Rectal smooth muscle tissue (tissue), 1 donor: ENCODE results near the gene LILRA1.
"Not testable (repeated sequence)": the region's sequence is repeated elsewhere in the genome, so short reads cannot be mapped to it uniquely, and the experiment has no call there.

Source experiments
- H3K27ac ChIP-seq: one replicate; pipeline ENCODE4 v1.7.0; 2013; ENCODE audit warnings: low read depth, low read length, inconsistent platforms
- H3K27me3 ChIP-seq: one replicate; pipeline ENCODE4 v1.7.0; 2013; ENCODE audit warnings: low read length; ENCODE audit not compliant: control insufficient read depth, insufficient read depth
- H3K36me3 ChIP-seq: one replicate; pipeline ENCODE4 v1.7.0; 2013; ENCODE audit warnings: low read length; ENCODE audit not compliant: control insufficient read depth, insufficient read depth
- H3K4me1 ChIP-seq: one replicate; pipeline ENCODE4 v1.7.0; 2013; ENCODE audit warnings: low read length; ENCODE audit not compliant: control insufficient read depth, insufficient read depth
- H3K4me3 ChIP-seq: one replicate; pipeline ENCODE4 v1.7.0; 2013; ENCODE audit warnings: low read length
- H3K9ac ChIP-seq: one replicate; pipeline ENCODE4 v1.7.0; 2013; ENCODE audit warnings: low read length

LILRA1 gene

DNA sequence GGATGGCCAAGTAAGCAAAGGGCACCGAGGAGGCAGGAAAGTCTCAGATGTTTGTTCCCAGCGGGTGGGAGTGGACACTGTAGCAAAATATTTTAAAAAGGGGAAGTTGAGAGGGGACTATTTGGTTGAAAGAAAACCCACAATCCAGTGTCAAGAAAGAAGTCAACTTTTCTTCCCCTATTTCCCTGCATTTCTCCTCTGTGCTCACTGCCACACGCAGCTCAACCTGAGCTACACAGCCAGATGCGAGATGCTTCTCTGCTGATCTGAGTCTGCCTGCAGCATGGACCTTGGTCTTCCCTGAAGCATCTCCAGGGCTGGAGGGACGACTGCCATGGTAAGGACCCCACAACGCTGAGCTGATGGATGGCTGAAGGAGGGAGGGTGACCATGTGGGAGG, at the start of gene LILRA1:
LILRA1 (plus strand) TSS at position 188 of the 400 bp plus-strand sequence. CDS start 613 bp downstream, outside the sequence.
- H3K4me3 ChIP-seq, H3K27me3 ChIP-seq, H3K27ac ChIP-seq, H3K36me3 ChIP-seq, H3K4me1 ChIP-seq, H3K9ac ChIP-seq: not testable (repeated sequence)

DNA sequence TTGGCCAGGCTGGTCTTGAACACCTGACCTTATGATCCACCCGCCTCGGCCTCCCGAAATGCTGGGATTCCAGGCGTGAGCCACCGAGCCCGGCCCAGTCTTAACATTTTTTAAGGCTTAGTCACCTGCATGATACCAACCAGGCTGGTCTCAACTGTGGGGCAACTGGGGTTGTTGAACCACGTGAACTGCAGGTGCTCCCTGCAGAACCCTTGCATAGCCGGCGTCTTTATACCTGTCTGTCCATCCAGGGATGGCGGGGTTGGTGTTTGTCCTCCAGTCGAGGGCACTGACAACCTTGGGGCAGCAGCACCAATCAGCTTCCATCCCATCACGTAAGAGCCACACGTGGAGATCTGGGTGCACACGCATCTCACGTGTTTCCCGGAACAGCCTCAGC, 44.6 kb upstream of the LILRA1 start:
- no peak overlapping the region for H3K27ac ChIP-seq
- H3K4me1 ChIP-seq, result no peaks in the 10 kb centered on the region
- H3K27me3 ChIP-seq, result no peaks in the 10 kb centered on the region
- no peaks in the 10 kb centered on the region for H3K36me3 ChIP-seq
- no peak overlapping the region for H3K4me3 ChIP-seq
- H3K9ac ChIP-seq, result no peak overlapping the region

- no peaks in the 10 kb centered on the region for H3K4me1 ChIP-seq
- H3K36me3 ChIP-seq, result no peaks in the 10 kb centered on the region
Observed at GRCh38 chr19:54549224-54549623, 44.2 kb upstream of the LILRA1 start.

GRCh38 chr19:54551293-54551692, 42.1 kb upstream of the LILRA1 start:
- Histone ChIP-seq H3K27me3 (no peaks in the 10 kb centered on the region), H3K36me3 (no peaks in the 10 kb centered on the region), H3K27ac (no peak overlapping the region), H3K4me1 (no peaks in the 10 kb centered on the region), H3K4me3 (no peak overlapping the region), H3K9ac (no peak overlapping the region)

More at GRCh38 chr19:54549224-54549623, 44.2 kb upstream of the LILRA1 start:
- no peak overlapping the region for H3K9ac ChIP-seq
- no peak overlapping the region for H3K4me3 ChIP-seq
- no peaks in the 10 kb centered on the region for H3K27me3 ChIP-seq
- no peak overlapping the region for H3K27ac ChIP-seq

GRCh38 chr19:54551950-54552912, 41.2 kb upstream of the LILRA1 start:
- Histone ChIP-seq H3K4me3 (no peak overlapping the region), H3K27me3 (no peaks in the 10 kb centered on the region), H3K27ac (no peak overlapping the region), H3K4me1 (no peaks in the 10 kb centered on the region), H3K9ac (no peak overlapping the region), H3K36me3 (no peaks in the 10 kb centered on the region)

DNA sequence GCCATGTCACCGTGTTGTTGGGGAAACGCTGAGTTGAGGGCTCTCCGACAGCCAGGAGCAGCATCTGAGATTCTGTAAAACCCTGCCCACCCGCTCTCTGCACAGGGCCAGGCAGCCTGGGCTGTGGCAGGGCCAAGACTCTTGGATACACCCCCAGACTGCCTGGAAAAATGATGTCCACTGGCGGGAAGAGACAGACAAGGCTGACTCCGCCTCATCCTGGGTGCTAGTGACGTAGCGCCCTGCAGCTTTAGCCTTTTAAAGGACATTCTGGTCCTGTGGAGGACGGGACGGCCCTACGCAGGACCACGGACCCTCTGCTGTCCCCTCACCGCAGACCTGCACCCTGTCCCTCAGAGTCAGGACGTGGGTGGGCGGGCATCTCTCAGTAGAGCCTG, 40.5 kb upstream of the LILRA1 start:
- Histone ChIP-seq H3K9ac (no peak overlapping the region), H3K4me3 (no peak overlapping the region), H3K27ac (no peak overlapping the region), H3K4me1 (no peaks in the 10 kb centered on the region), H3K27me3 (no peaks in the 10 kb centered on the region), H3K36me3 (no peaks in the 10 kb centered on the region)

- Histone ChIP-seq H3K27ac (no peak overlapping the region), H3K4me3 (no peak overlapping the region), H3K9ac (no peak overlapping the region), H3K4me1 (no peaks in the 10 kb centered on the region), H3K27me3 (no peaks in the 10 kb centered on the region), H3K36me3 (no peaks in the 10 kb centered on the region)
Observed at GRCh38 chr19:54554006-54554405, 39.4 kb upstream of the LILRA1 start.

DNA sequence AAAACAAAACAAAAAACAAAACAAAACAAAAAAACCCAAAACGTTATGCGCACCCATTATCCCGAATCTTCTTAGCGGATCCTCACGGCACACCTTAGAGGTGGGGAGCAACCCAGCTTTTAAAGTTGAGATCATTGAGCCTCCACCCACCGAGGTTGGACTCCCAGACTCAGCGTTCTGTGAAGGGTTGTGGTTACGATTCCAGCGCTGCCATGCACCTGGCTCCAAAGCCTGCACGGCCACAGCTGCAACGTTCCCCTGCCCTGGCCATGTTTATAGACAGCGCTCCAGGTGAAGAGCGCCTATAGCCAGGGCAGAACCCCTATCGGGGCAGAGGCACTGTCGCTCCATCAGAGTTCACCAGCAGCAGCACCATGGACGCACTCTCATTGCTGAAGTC, 38.5 kb upstream of the LILRA1 start:
- no peak overlapping the region for H3K27ac ChIP-seq
- no peak overlapping the region for H3K9ac ChIP-seq
- H3K36me3 ChIP-seq, result no peaks in the 10 kb centered on the region
- no peak overlapping the region for H3K4me3 ChIP-seq
- no peaks in the 10 kb centered on the region for H3K27me3 ChIP-seq
- H3K4me1 ChIP-seq, result no peaks in the 10 kb centered on the region

DNA sequence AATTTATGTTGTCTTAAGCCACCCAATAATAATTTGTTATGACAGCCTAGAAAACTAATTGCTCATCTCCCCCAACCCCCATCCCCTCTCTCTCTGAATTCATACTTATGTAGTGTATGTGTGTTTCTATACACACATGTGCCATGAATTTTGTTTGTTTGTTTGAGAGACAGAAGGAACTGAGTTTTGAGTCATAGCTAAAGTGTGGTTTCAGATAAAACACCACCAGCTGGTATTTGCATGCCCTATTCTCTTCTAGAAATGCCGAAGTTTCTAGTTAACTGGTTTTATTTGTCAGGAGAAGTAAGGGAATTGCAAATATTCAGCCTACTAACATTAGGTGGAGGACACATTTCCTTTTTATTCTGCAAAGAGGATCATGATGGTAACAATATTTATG, 37.2 kb upstream of the LILRA1 start:
- Histone ChIP-seq H3K4me1 (no peaks in the 10 kb centered on the region), H3K4me3 (no peak overlapping the region), H3K36me3 (no peaks in the 10 kb centered on the region), H3K27ac (no peak overlapping the region), H3K9ac (no peak overlapping the region), H3K27me3 (no peaks in the 10 kb centered on the region)

DNA sequence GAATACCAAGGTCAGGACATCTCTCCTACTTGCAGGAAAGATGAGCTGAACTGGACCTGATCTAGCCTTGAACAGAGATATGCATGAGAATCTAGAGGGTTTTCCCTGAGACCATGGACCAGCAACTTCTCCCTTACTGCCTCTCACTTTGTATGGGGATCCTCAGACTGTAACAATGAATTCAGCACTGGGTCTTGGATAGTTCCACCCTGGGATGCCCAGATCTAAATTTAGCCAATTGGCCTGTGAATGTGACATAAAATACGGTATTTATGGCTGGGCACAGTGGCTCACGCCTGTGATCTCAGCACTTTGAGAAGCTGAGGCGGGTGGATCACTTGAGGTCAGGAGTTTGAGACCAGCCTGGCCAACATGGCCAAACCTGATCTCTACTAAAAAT, 35.1 kb upstream of the LILRA1 start:
- no peak overlapping the region for H3K27ac ChIP-seq
- no peaks in the 10 kb centered on the region for H3K27me3 ChIP-seq
- no peaks in the 10 kb centered on the region for H3K36me3 ChIP-seq
- H3K4me3 ChIP-seq, result no peak overlapping the region
- H3K4me1 ChIP-seq, result no peaks in the 10 kb centered on the region
- H3K9ac ChIP-seq, result no peak overlapping the region

DNA sequence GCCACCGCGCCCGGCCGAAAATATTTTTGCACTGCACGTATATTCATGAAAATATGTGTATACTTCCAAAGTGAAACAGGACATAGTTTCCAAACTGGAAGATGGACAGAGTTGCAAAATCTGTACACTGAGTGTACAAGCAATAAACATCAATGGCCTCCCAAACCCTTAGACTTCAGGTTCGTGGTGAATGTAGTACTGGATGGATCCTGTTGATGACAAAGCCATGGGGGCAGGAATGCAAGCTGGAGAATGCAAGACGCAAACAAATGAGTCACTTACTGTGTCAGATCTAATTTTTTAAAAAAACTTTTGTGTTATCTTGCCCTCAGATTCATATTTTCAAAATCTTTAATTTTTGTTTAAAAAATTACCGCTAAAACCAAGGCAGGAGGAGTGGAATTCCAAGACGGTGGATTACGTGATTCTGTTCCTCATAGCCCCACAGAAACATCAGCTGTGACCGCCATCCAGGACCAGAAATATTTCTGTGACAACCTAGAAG, 32.5 kb upstream of the LILRA1 start:
- Histone ChIP-seq H3K9ac (no peak overlapping the region), H3K27me3 (no peaks in the 10 kb centered on the region), H3K27ac (no peak overlapping the region), H3K36me3 (no peaks in the 10 kb centered on the region), H3K4me1 (no peaks in the 10 kb centered on the region), H3K4me3 (no peak overlapping the region)

GRCh38 chr19:54561840-54562239, 31.6 kb upstream of the LILRA1 start:
- Histone ChIP-seq H3K27ac (no peak overlapping the region), H3K4me3 (no peak overlapping the region), H3K36me3 (no peaks in the 10 kb centered on the region), H3K4me1 (no peaks in the 10 kb centered on the region), H3K9ac (no peak overlapping the region), H3K27me3 (no peaks in the 10 kb centered on the region)

- not testable (repeated sequence) for H3K9ac ChIP-seq, H3K4me1 ChIP-seq, H3K36me3 ChIP-seq, H3K27me3 ChIP-seq, H3K27ac ChIP-seq, H3K4me3 ChIP-seq
Observed at GRCh38 chr19:54563206-54563605, 30.2 kb upstream of the LILRA1 start.
